OCI-LY3 (cell line): ENCODE measurements around the gene SNRPD1.

Experiments
- CTCF ChIP-seq: fragments of 200-600, 300-600 bp; sonication (generic); IDR thresholded peaks from 2 replicates; pipeline ENCODE4 v1.5.1; 2014; ENCODE audit warnings: antibody characterized with exemption, low read length, low read depth
- EZH2phosphoT487 ChIP-seq: fragments of 200-600 bp; shearing (Covaris generic); IDR thresholded peaks from 2 replicates; pipeline ENCODE4 v1.6.1; 2018; ENCODE audit warnings: antibody characterized with exemption, mixed run types, low read depth

GRCh38 chr18:21599585-21600525 lies 12.3 kb upstream of the SNRPD1 start:
- TF ChIP-seq CTCF: no peak
- no peak for TF ChIP-seq EZH2phosphoT487
